ENCODE results near the gene EID1.

Gene EID1

GRCh38 chr15:48913141-48913540 lies 35.2 kb downstream of the EID1 start:
- no peak for DNase-seq

GRCh38 chr15:48914717-48915116 lies 36.8 kb downstream of the EID1 start:
- DNase-seq = no peak

- DNase-seq = no peak
Observed at GRCh38 chr15:48915861-48916260, 37.9 kb downstream of the EID1 start.

- no peak for DNase-seq
Observed at GRCh38 chr15:48916721-48917120, 38.8 kb downstream of the EID1 start.

GRCh38 chr15:48922046-48922445 lies 44.1 kb downstream of the EID1 start:
- DNase-seq = no peak

GRCh38 chr15:48924528-48925393 lies 46.8 kb downstream of the EID1 start:
- DNase-seq = no peak

GRCh38 chr15:48925714-48926223 lies 47.8 kb downstream of the EID1 start:
- peak in 1 of 2 donors; percentile 1 for DNase-seq

- no peak for DNase-seq
Observed at GRCh38 chr15:48928877-48929538, 51.1 kb downstream of the EID1 start.

- no peak for DNase-seq
Observed at GRCh38 chr15:48929661-48930060, 51.7 kb downstream of the EID1 start.

Measured in hippocampal formation (tissue), 2 donors.